MM.1S (cell line): ENCODE data around the gene RGS7.
A peak's percentile ranks its signal among the peaks of the same experiment; 100 is the strongest.

Source experiments
- DNase-seq: peaks from one replicate; pipeline ENCODE4 v3.0.0-alpha.2; 2015
- H2AFZ ChIP-seq: fragments of 300-600 bp; sonication (generic); 2 replicates; pipeline ENCODE4 v1.6.0; 2016; ENCODE audit warnings: antibody characterized with exemption, low read length
- H3F3A ChIP-seq: fragments of 300-600 bp; sonication (generic); 2 replicates; pipeline ENCODE4 v1.6.1; 2016; ENCODE audit warnings: mild to moderate bottlenecking, antibody characterized with exemption, low read length, moderate library complexity, mixed read lengths; ENCODE audit not compliant: insufficient read depth
- H3K27ac ChIP-seq: fragments of 300-600 bp; sonication (generic); 2 replicates; pipeline ENCODE4 v1.5.1; 2016; ENCODE audit warnings: mild to moderate bottlenecking, low read length
- H3K27me3 ChIP-seq: fragments of 300-600 bp; sonication (generic); replicated peaks from 2 replicates; pipeline ENCODE4 v1.6.0; 2016; ENCODE audit warnings: low read length; ENCODE audit not compliant: insufficient read depth
- H3K36me3 ChIP-seq: fragments of 300-600 bp; sonication (generic); replicated peaks from 2 replicates; pipeline ENCODE4 v1.6.1; 2016; ENCODE audit warnings: mild to moderate bottlenecking, low read length, mixed read lengths; ENCODE audit not compliant: insufficient read depth
- H3K4me1 ChIP-seq: fragments of 300-600 bp; sonication (generic); 2 replicates; pipeline ENCODE4 v1.6.1; 2016; ENCODE audit warnings: low read length, mixed read lengths
- H3K4me2 ChIP-seq: fragments of 300-600 bp; sonication (generic); 2 replicates; pipeline ENCODE4 v1.6.0; 2016; ENCODE audit warnings: low read depth, low read length
- H3K4me3 ChIP-seq: fragments of 300-600 bp; sonication (generic); 2 replicates; pipeline ENCODE4 v1.5.1; 2016; ENCODE audit warnings: low read length, mixed read lengths
- H3K79me2 ChIP-seq: fragments of 300-600 bp; sonication (generic); 2 replicates; pipeline ENCODE4 v1.6.1; 2016; ENCODE audit warnings: mixed run types, low read length, mixed read lengths
- H3K9ac ChIP-seq: fragments of 300-600 bp; sonication (generic); 2 replicates; pipeline ENCODE4 v1.6.1; 2016; ENCODE audit warnings: low read length, mixed read lengths
- H3K9me2 ChIP-seq: fragments of 300-600 bp; sonication (generic); replicated peaks from 2 replicates; pipeline ENCODE4 v1.6.1; 2016; ENCODE audit warnings: mild to moderate bottlenecking, low read length, mixed read lengths; ENCODE audit not compliant: insufficient read depth
- H3K9me3 ChIP-seq: fragments of 300-600 bp; sonication (generic); replicated peaks from 2 replicates; pipeline ENCODE4 v1.6.1; 2016; ENCODE audit warnings: mild to moderate bottlenecking, low read length, mixed read lengths; ENCODE audit not compliant: insufficient read depth
- H4K20me1 ChIP-seq: fragments of 300-600 bp; sonication (generic); 2 replicates; pipeline ENCODE4 v1.6.1; 2016; ENCODE audit warnings: mild to moderate bottlenecking, low read length, moderate library complexity, mixed read lengths; ENCODE audit not compliant: insufficient read depth
- EZH2 ChIP-seq: fragments of 300-600 bp; sonication (generic); optimal IDR thresholded peaks from 2 replicates; pipeline ENCODE3; 2017; ENCODE audit warnings: low read depth, mild to moderate bottlenecking, antibody characterized with exemption, low read length, mixed read lengths
- EZH2phosphoT487 ChIP-seq: fragments of 300-600 bp; sonication (generic); IDR thresholded peaks from 2 replicates; pipeline ENCODE4 v1.6.1; 2018; ENCODE audit warnings: antibody characterized with exemption, low read length
- TF ChIP-seq, protein P1 (sequence below): fragments of 300-600 bp; sonication (generic); IDR thresholded peaks from 2 replicates; pipeline ENCODE4 v1.5.1; 2016; ENCODE audit warnings: antibody characterized with exemption, low read length, mixed read lengths

Gene RGS7

DNA sequence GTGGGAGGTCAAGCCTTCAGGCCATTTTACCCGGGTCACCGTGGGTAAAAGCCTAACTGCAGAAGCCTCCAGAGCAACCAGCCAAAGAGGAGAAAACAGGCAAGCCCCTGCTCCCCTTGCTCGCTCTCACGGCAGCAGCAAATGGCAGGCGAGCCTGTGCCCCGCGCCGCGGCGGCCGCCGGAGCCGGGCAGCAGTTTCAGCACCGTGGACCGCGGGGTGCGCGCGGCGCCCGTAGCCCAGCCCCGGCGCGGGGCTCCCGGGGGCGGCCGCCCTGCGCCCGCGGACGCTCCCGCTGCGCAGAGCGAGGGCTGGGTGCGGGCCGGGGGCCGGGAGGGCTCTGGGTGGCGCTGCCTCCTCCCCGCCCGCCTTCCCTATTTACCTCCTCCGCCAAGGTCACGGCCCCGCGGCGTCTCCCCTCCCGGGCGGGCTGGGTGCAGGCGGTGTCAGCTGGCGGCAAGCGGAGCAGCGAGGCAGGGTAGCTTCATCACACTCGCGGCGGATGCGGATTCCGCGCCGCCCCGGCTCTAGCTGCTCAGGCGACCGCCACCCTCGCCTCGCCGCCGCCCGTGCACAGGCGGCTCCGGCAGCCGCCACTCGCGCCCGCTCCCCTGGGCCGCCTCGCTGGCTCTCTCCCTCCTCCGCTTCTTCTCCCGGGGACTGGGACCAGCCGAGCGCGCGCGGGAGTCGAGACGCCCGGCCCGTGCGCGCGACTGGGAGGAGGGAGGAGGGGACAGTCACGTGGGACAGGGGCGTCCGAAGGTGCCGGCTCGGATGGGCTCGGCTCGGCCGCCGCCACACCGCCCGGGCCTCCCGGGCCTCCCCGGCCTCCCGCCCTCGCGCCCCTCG is at the start of gene RGS7:
TSS of gene RGS7 (minus strand) at position 687 of the 847 bp plus-strand sequence.
- no peaks in the 10 kb centered on the region for H3F3A ChIP-seq
- DNase-seq: peak; percentile 76
- H3K9ac ChIP-seq: no peak within 1 kb of the TSS
- H2AFZ ChIP-seq: peak within 1 kb of the TSS; percentile 46; the same call in 1 of the 2 replicates
- H3K27me3 ChIP-seq: no peaks in the 10 kb centered on the region
- no peak within 1 kb of the TSS for H3K27ac ChIP-seq
- no peaks in the 10 kb centered on the region for H3K4me1 ChIP-seq
- TF ChIP-seq EZH2phosphoT487 (no peak), EZH2 (no peak)
- TF ChIP-seq, protein P1, sequence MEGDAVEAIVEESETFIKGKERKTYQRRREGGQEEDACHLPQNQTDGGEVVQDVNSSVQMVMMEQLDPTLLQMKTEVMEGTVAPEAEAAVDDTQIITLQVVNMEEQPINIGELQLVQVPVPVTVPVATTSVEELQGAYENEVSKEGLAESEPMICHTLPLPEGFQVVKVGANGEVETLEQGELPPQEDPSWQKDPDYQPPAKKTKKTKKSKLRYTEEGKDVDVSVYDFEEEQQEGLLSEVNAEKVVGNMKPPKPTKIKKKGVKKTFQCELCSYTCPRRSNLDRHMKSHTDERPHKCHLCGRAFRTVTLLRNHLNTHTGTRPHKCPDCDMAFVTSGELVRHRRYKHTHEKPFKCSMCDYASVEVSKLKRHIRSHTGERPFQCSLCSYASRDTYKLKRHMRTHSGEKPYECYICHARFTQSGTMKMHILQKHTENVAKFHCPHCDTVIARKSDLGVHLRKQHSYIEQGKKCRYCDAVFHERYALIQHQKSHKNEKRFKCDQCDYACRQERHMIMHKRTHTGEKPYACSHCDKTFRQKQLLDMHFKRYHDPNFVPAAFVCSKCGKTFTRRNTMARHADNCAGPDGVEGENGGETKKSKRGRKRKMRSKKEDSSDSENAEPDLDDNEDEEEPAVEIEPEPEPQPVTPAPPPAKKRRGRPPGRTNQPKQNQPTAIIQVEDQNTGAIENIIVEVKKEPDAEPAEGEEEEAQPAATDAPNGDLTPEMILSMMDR: no peak
- no peaks in the 10 kb centered on the region for H4K20me1 ChIP-seq
- H3K9me2 ChIP-seq: no peaks in the 10 kb centered on the region
- H3K79me2 ChIP-seq: no peaks in the 10 kb centered on the region
- no peaks in the 10 kb centered on the region for H3K36me3 ChIP-seq
- H3K4me2 ChIP-seq: peak within 1 kb of the TSS; percentile 69
- H3K4me3 ChIP-seq: peak within 1 kb of the TSS; percentile 58
- no peaks in the 10 kb centered on the region for H3K9me3 ChIP-seq

DNA sequence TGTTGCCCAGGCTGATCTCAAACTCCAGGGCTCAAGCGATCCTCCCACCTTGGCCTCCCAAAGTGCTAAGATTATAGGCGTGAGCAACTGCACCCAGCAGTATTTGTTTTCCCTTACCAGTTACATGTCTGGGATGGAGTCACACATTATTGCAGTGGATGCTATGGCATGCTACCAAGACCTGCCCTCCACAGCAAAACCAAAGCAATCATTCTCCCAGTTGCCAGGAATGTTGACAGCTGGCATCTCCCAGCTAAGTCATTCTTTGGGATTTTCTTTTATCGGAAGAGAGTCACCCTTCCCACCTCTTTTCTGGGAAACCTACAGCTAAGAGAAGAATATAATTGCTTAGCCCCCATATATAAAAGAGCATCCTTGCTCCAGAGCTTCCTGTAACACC is 49.4 kb upstream of the RGS7 start:
- Histone ChIP-seq H3K9me2 (no peaks in the 10 kb centered on the region), H3K79me2 (no peaks in the 10 kb centered on the region), H4K20me1 (no peaks in the 10 kb centered on the region), H3K4me1 (no peaks in the 10 kb centered on the region), H3F3A (no peaks in the 10 kb centered on the region), H3K4me2 (no peak overlapping the region), H2AFZ (no peak overlapping the region), H3K9ac (no peak overlapping the region), H3K36me3 (no peaks in the 10 kb centered on the region), H3K4me3 (no peak overlapping the region), H3K27me3 (no peaks in the 10 kb centered on the region), H3K27ac (no peak overlapping the region), H3K9me3 (no peaks in the 10 kb centered on the region)
- no peak for DNase-seq
- TF ChIP-seq EZH2: no peak
- TF ChIP-seq, protein P1: no peak
- no peak for TF ChIP-seq EZH2phosphoT487

- H4K20me1 ChIP-seq: no peaks in the 10 kb centered on the region
- no peak overlapping the region for H3K4me2 ChIP-seq
- no peak for DNase-seq
- no peaks in the 10 kb centered on the region for H3K27me3 ChIP-seq
- no peak overlapping the region for H3K4me3 ChIP-seq
- H3K9me2 ChIP-seq: no peaks in the 10 kb centered on the region
- H3K9me3 ChIP-seq: no peaks in the 10 kb centered on the region
- no peaks in the 10 kb centered on the region for H3K4me1 ChIP-seq
- TF ChIP-seq EZH2 (no peak), EZH2phosphoT487 (no peak)
- TF ChIP-seq, protein P1: no peak
- H3K79me2 ChIP-seq: no peaks in the 10 kb centered on the region
- H3K9ac ChIP-seq: no peak overlapping the region
- no peaks in the 10 kb centered on the region for H3K36me3 ChIP-seq
- no peaks in the 10 kb centered on the region for H3F3A ChIP-seq
- H3K27ac ChIP-seq: no peak overlapping the region
- H2AFZ ChIP-seq: no peak overlapping the region
Measured at GRCh38 chr1:241401156-241401555, 44.2 kb upstream of the RGS7 start.
